GF-D8 (cell line): ENCODE results near the gene ERVH48-1.
A peak's percentile ranks its signal among the peaks of the same experiment; 100 is the strongest.
"Not testable (repeated sequence)": the region's sequence is repeated elsewhere in the genome, so short reads cannot be mapped to it uniquely, and the experiment has no call there.

Experiments used
- DNase-seq: peaks from one replicate; lab custom pipeline; 2025; lab: John Stamatoyannopoulos, UW

The ERVH48-1 gene

GRCh38 chr21:42908484-42908883 is 16.9 kb downstream of the ERVH48-1 start:
- not testable (repeated sequence) for DNase-seq

GRCh38 chr21:42906233-42906632 is 19.2 kb downstream of the ERVH48-1 start:
- DNase-seq, result no peak

GRCh38 chr21:42905195-42905594 is 20.2 kb downstream of the ERVH48-1 start:
- no peak for DNase-seq

- DNase-seq, result no peak
Observed at GRCh38 chr21:42903817-42904216, 21.6 kb downstream of the ERVH48-1 start.

GRCh38 chr21:42900446-42900845 is 25.0 kb downstream of the ERVH48-1 start:
- DNase-seq, result no peak

GRCh38 chr21:42892931-42893755 is 32.3 kb downstream of the ERVH48-1 start, which contains the start of gene NDUFV3:
TSS of gene NDUFV3 (plus strand) at chr21:42893309. CDS start at chr21:42893334, 25 bp downstream.
- peak; percentile 99 for DNase-seq

GRCh38 chr21:42892582-42892930 is 32.9 kb downstream of the ERVH48-1 start:
- no peak for DNase-seq

GRCh38 chr21:42887326-42887725 is 38.1 kb downstream of the ERVH48-1 start:
- DNase-seq, result peak; percentile 6

- no peak for DNase-seq
Observed at GRCh38 chr21:42883921-42884320, 41.5 kb downstream of the ERVH48-1 start.

GRCh38 chr21:42880352-42880751 is 45.1 kb downstream of the ERVH48-1 start:
- DNase-seq, result no peak

- peak; percentile 91 for DNase-seq
Observed at GRCh38 chr21:42878993-42879787, 46.2 kb downstream of the ERVH48-1 start, which contains the start of gene WDR4. TSS of gene WDR4 (minus strand) at chr21:42879539. CDS start at chr21:42879495, 44 bp downstream.

- DNase-seq, result no peak
Observed at GRCh38 chr21:42878678-42878992, 46.8 kb downstream of the ERVH48-1 start.

GRCh38 chr21:42875811-42876210 is 49.6 kb downstream of the ERVH48-1 start:
- not testable (repeated sequence) for DNase-seq

GRCh38 chr21:42873096-42873495 is 52.3 kb downstream of the ERVH48-1 start:
- DNase-seq, result no peak

- no peak for DNase-seq
Observed at GRCh38 chr21:42868196-42868595, 57.2 kb downstream of the ERVH48-1 start.
